ENCODE data around the gene CFAP92. TPM values are rescaled to one million over a fixed set of nuclear protein-coding genes. Genes with fewer than 3 reads are reported as not detected.

The CFAP92 gene
- total RNA-seq, 1 donor from 2014 or later = not detected

GRCh38 chr3:128878556-128879124, 115.2 kb downstream of the CFAP92 start:
- no peaks in the 10 kb centered on the region for H3K9me3 Mint-ChIP-seq (ENCODE audit: low read depth)
- peak overlapping the region; percentile 85 for H3K4me3 Mint-ChIP-seq (ENCODE audit: unreplicated experiment)
- peaks cover 49% of the 10 kb centered on the region for H3K4me1 Mint-ChIP-seq (ENCODE audit: low read depth)
- H3K27ac Mint-ChIP-seq (ENCODE audit: unreplicated experiment) = peak overlapping the region; percentile 98
- no peak for DNase-seq (ENCODE audit: low spot score)
- H3K36me3 Mint-ChIP-seq (ENCODE audit: low read depth) = peaks cover 2% of the 10 kb centered on the region
- no peaks in the 10 kb centered on the region for H3K27me3 Mint-ChIP-seq (ENCODE audit: low read depth)
- TF ChIP-seq, protein P1, sequence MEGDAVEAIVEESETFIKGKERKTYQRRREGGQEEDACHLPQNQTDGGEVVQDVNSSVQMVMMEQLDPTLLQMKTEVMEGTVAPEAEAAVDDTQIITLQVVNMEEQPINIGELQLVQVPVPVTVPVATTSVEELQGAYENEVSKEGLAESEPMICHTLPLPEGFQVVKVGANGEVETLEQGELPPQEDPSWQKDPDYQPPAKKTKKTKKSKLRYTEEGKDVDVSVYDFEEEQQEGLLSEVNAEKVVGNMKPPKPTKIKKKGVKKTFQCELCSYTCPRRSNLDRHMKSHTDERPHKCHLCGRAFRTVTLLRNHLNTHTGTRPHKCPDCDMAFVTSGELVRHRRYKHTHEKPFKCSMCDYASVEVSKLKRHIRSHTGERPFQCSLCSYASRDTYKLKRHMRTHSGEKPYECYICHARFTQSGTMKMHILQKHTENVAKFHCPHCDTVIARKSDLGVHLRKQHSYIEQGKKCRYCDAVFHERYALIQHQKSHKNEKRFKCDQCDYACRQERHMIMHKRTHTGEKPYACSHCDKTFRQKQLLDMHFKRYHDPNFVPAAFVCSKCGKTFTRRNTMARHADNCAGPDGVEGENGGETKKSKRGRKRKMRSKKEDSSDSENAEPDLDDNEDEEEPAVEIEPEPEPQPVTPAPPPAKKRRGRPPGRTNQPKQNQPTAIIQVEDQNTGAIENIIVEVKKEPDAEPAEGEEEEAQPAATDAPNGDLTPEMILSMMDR (IDR thresholded peaks at IDR 0.05) = no peak

DNA sequence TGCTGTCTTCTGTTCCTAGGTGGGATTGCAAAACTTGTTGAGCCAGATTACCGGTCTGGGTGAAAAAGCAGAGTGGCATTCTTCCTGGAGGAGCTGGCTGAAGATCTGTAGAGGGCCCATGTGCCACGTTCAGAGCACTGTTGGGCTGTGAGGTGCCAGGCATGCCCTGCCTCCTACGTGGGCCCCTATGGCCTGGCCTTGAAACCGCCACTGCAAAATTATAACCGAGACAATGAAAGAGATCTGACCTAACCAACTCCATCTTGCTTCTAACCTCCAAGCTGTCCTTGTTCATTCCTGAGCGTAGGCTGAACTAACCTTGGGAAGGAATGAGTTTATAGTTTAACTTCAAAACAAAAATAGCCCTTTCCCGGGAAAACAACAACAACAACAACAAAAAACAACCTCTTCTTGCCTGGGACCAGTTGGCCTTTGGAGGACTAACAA, 115.8 kb downstream of the CFAP92 start:
- Mint-ChIP-seq H3K36me3 (ENCODE audit: low read depth) (peaks cover 2% of the 10 kb centered on the region), H3K9me3 (ENCODE audit: low read depth) (no peaks in the 10 kb centered on the region), H3K4me1 (ENCODE audit: low read depth) (peaks cover 49% of the 10 kb centered on the region)

DNA sequence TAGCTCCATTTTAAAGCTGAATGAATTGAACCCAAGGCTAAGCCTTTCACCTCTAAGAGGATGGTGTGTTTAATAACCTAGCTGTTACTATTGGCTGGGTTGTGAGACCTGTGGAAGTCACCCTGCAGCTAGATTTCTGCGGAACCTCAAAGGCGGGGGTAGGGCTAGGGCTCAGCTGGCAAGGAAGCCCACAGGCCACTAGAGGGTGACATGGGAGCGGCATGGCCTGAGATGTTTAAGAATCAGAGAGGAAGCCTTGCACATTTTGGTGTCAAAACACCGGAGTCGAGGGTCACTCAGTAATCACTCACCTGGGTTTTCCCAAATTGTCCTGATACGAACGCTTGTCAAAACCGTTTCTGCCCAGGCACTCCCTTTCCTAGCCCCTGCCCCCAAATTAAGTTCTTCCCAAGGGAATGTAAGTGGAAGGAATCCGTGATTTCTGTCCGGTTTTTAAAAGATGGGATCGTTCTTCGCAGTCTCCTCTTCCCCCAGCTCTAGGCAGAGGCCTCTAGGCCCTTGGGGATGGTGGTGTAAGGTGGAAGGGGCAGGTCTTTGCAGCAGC, 118.2 kb downstream of the CFAP92 start:
- H3K4me3 Mint-ChIP-seq (ENCODE audit: unreplicated experiment) = no peak overlapping the region
- no peaks in the 10 kb centered on the region for H3K27me3 Mint-ChIP-seq (ENCODE audit: low read depth)
- H3K4me1 Mint-ChIP-seq (ENCODE audit: low read depth) = peaks cover 31% of the 10 kb centered on the region
- no peaks in the 10 kb centered on the region for H3K36me3 Mint-ChIP-seq (ENCODE audit: low read depth)
- DNase-seq (ENCODE audit: low spot score) = no peak
- H3K27ac Mint-ChIP-seq (ENCODE audit: unreplicated experiment) = no peak overlapping the region
- TF ChIP-seq, protein P1 (IDR thresholded peaks at IDR 0.05) = peak; percentile 73
- no peaks in the 10 kb centered on the region for H3K9me3 Mint-ChIP-seq (ENCODE audit: low read depth)

More for the DNA sequence above, 115.8 kb downstream of the CFAP92 start:
- Mint-ChIP-seq H3K4me3 (ENCODE audit: unreplicated experiment) (peak overlapping the region; percentile 85), H3K27me3 (ENCODE audit: low read depth) (no peaks in the 10 kb centered on the region), H3K27ac (ENCODE audit: unreplicated experiment) (peak overlapping the region; percentile 98)
- TF ChIP-seq, protein P1 (IDR thresholded peaks at IDR 0.05) = no peak
- no peak for DNase-seq (ENCODE audit: low spot score)

DNA sequence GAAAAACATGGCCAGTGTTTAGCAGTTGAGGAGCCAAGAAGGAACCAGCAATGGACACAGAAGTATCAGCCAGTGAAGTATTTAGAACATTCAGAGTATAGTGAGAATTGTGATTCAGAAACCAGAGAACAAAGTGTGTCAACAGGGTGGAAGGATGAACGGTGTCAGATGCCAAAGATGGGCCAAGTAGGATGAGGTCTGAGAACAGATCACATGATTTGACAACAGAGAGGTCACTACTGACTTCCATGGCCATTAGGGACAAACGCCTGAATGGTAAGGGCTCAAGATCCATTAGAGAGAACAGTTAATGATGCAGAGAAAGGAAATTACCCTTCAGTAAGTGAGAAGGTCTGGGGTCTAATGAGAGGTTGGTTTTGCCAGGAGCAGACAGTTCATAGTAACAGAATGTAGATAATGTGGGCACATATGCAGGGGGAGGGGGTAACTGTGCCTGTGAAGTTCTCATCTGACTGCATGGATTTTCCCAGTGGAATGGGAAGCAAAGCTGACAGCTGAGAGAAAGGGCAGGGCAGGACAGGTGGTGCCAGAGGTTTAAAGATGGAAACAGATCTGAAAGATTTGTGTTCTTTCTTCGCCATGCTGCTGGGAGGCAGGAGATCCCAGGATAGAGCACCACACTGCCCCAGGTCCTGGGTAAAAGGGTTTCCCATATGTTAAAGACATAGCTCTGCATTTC, 119.2 kb downstream of the CFAP92 start:
- H3K27me3 Mint-ChIP-seq (ENCODE audit: low read depth) = no peaks in the 10 kb centered on the region
- no peak overlapping the region for H3K27ac Mint-ChIP-seq (ENCODE audit: unreplicated experiment)
- DNase-seq (ENCODE audit: low spot score) = no peak
- TF ChIP-seq, protein P1 (IDR thresholded peaks at IDR 0.05) = no peak
- no peak overlapping the region for H3K4me3 Mint-ChIP-seq (ENCODE audit: unreplicated experiment)
- no peaks in the 10 kb centered on the region for H3K9me3 Mint-ChIP-seq (ENCODE audit: low read depth)
- peaks cover 20% of the 10 kb centered on the region for H3K4me1 Mint-ChIP-seq (ENCODE audit: low read depth)
- no peaks in the 10 kb centered on the region for H3K36me3 Mint-ChIP-seq (ENCODE audit: low read depth)

DNA sequence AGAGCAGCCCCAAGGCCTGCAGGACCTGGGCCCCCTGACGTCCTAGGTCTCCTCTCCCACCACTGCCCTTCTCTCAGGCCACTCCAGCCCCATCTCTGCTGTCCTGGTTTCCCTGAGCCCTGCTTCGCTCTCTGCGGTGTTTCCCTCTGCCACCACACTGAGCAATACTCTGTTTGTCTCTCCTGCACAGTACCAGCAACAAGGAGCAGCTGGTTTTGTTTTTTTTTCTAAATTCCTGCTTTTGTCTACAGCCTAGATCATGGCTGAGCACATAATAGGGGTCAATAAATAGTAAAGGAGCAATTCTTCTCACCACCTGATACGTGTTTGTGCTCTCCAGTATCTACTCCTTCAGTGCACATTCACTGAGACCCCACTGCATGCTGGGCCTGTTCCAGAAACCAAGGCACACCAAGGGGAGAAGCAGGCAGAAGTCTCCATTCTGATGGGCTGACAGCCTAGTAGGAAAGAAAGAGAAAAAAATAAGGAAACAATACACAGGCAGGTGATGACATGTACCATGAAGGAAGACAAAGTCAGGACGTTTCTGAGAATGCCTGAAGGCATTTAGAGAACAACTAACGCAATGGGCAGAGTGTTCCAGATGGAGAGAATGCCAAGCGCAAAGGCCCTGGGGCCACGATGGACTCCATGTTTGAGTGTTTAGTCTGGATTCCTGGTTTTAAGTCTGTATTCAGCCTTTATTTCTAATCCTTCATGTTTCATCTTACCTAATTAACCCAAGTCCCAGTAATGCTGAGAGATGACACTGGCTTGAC, 120.4 kb downstream of the CFAP92 start:
- Mint-ChIP-seq H3K4me3 (ENCODE audit: unreplicated experiment) (no peak overlapping the region), H3K4me1 (ENCODE audit: low read depth) (peaks cover 15% of the 10 kb centered on the region), H3K27ac (ENCODE audit: unreplicated experiment) (no peak overlapping the region), H3K9me3 (ENCODE audit: low read depth) (no peaks in the 10 kb centered on the region), H3K36me3 (ENCODE audit: low read depth) (no peaks in the 10 kb centered on the region), H3K27me3 (ENCODE audit: low read depth) (no peaks in the 10 kb centered on the region)
- TF ChIP-seq, protein P1 (IDR thresholded peaks at IDR 0.05) = no peak
- no peak for DNase-seq (ENCODE audit: low spot score)

All from chondrocyte (in vitro differentiated cells).